ENCODE measurements around the gene GM2A. TPM values are rescaled to one million over a fixed set of nuclear protein-coding genes. Genes with fewer than 3 reads are reported as not detected.

GM2A gene
- total RNA-seq (12.0 TPM), polyA plus RNA-seq (1 to 10 TPM; 4.7 to 8.7 (median 6.1) TPM)

DNA sequence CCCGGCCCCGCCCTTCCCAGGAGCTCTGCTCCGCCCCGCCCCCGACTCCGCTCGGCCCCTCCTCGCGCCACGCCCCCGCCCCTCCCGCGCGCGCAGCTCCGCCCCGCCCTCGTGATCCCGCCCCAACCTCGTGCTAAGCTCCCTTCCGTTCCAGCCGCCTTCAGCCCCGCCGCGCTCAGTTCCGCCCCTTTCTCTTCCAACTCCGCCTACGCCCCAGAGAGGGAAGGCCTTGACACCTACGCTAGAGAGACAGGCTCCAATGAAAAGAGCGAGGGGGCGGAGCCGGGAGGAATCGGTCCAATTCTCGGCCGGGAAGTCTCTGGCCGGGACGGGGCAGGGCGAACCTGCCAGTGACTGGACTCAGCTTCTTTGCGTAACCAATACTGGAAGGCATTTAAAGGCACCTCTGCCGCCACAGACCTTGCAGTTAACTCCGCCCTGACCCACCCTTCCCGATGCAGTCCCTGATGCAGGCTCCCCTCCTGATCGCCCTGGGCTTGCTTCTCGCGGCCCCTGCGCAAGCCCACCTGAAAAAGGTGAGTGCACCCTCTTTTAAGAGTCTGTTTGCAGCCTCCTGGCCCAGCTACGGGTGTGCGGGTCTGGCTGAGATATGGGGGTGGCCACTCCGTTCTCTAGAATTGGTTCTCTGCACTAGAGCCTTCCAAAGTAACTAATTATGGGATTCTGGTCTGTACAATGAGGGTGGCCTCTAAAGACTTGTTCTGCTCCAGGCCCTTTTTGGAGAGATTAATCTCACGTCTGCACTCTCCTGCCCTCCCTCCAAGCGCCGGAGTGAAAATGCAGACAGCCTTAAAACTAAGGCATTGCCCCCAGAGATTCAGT, at the start of gene GM2A:
TSS of gene GM2A (plus strand) at position 424 of the 843 bp plus-strand sequence. CDS start at position 456, 32 bp downstream.
- H3K4me3 Mint-ChIP-seq, result peak within 1 kb of the TSS; percentile 88 to 98 (median 96)
- no peaks in the 10 kb centered on the region for H3K36me3 Mint-ChIP-seq
- peaks cover 4% of the 10 kb centered on the region for H3K27me3 Mint-ChIP-seq
- Histone ChIP-seq H3K27me3 (ENCODE audit: control insufficient read depth, insufficient read depth, low read length) (no peaks in the 10 kb centered on the region), H3K27ac (ENCODE audit: insufficient read depth, low read length, poor library complexity, severe bottlenecking) (peak within 1 kb of the TSS; percentile 84), H3K9me3 (ENCODE audit: control insufficient read depth in 2 of 2, low read length in 2 of 2) (no peaks in the 10 kb centered on the region), H3K4me3 (ENCODE audit: low read depth, low read length) (peak within 1 kb of the TSS; percentile 85), H3K36me3 (ENCODE audit: control insufficient read depth, insufficient read depth, low read length) (no peaks in the 10 kb centered on the region), H3K4me1 (ENCODE audit: control insufficient read depth, insufficient read depth, low read length, poor library complexity, severe bottlenecking) (peaks cover 37% of the 10 kb centered on the region)
- DNase-seq (peak; percentile 96 to 100 (median 98)), ATAC-seq (ENCODE audit: low read depth in 2 of 2) (peak; percentile 95 to 98)
- peak within 1 kb of the TSS; percentile 95 to 97 (median 97) for H3K27ac Mint-ChIP-seq
- H3K9me3 Mint-ChIP-seq, result peaks cover 0 to 1% (median 0%) of the 10 kb centered on the region in 7 donors
- peaks cover 9 to 53% (median 35%) of the 10 kb centered on the region in 4 donors for H3K4me1 Mint-ChIP-seq

DNA sequence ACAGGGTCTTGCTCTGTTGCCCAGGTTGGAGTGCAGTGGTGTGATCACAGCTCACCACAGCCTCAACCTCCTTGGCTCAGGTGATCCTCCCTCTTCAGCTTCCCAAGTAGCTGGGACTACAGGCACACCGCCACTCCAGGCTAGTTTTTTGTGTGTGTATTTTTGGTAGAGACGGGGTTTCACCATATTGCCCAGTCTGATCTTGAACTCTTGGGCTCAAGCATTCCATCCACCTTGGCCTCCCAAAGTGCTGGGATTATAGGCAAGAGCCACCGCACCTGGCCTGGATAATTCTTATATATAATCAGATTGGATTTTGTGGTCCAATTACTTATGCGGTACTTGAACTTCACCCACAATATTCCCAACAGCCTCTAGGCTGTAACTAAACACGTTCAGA, 48.9 kb upstream of the GM2A start:
- Mint-ChIP-seq H3K4me3 (no peak overlapping the region), H3K4me1 (peaks cover 28 to 73% (median 47%) of the 10 kb centered on the region in 4 donors), H3K27ac (peak overlapping the region in 1 of 3 donors; percentile 25), H3K27me3 (no peaks in the 10 kb centered on the region), H3K9me3 (no peaks in the 10 kb centered on the region), H3K36me3 (peaks cover 23% of the 10 kb centered on the region)
- DNase-seq (no peak), ATAC-seq (ENCODE audit: low read depth in 2 of 2) (no peak)
- no peak overlapping the region for H3K27ac ChIP-seq (ENCODE audit: insufficient read depth, low read length, poor library complexity, severe bottlenecking)
- no peaks in the 10 kb centered on the region for H3K9me3 ChIP-seq (ENCODE audit: control insufficient read depth in 2 of 2, low read length in 2 of 2)
- H3K4me3 ChIP-seq (ENCODE audit: low read depth, low read length), result no peak overlapping the region
- H3K4me1 ChIP-seq (ENCODE audit: control insufficient read depth, insufficient read depth, low read length, poor library complexity, severe bottlenecking), result peaks cover 29% of the 10 kb centered on the region
- H3K27me3 ChIP-seq (ENCODE audit: control insufficient read depth, insufficient read depth, low read length), result no peaks in the 10 kb centered on the region
- peaks cover 56% of the 10 kb centered on the region for H3K36me3 ChIP-seq (ENCODE audit: control insufficient read depth, insufficient read depth, low read length)

- Mint-ChIP-seq H3K9me3 (no peaks in the 10 kb centered on the region), H3K36me3 (peaks cover 17% of the 10 kb centered on the region), H3K4me1 (peaks cover 34 to 78% (median 54%) of the 10 kb centered on the region in 4 donors), H3K27me3 (no peaks in the 10 kb centered on the region), H3K4me3 (peak overlapping the region in 2 of 4 donors; percentile 36 to 77), H3K27ac (peak overlapping the region; percentile 88 to 97 (median 89))
- no peak overlapping the region for H3K27ac ChIP-seq (ENCODE audit: insufficient read depth, low read length, poor library complexity, severe bottlenecking)
- peaks cover 44% of the 10 kb centered on the region for H3K36me3 ChIP-seq (ENCODE audit: control insufficient read depth, insufficient read depth, low read length)
- no peaks in the 10 kb centered on the region for H3K27me3 ChIP-seq (ENCODE audit: control insufficient read depth, insufficient read depth, low read length)
- no peak overlapping the region for H3K4me3 ChIP-seq (ENCODE audit: low read depth, low read length)
- ATAC-seq (ENCODE audit: low read depth in 2 of 2) (no peak), DNase-seq (no peak)
- no peaks in the 10 kb centered on the region for H3K9me3 ChIP-seq (ENCODE audit: control insufficient read depth in 2 of 2, low read length in 2 of 2)
- peaks cover 42% of the 10 kb centered on the region for H3K4me1 ChIP-seq (ENCODE audit: control insufficient read depth, insufficient read depth, low read length, poor library complexity, severe bottlenecking)
Measured at GRCh38 chr5:151205411-151205810, 47.6 kb upstream of the GM2A start.

DNA sequence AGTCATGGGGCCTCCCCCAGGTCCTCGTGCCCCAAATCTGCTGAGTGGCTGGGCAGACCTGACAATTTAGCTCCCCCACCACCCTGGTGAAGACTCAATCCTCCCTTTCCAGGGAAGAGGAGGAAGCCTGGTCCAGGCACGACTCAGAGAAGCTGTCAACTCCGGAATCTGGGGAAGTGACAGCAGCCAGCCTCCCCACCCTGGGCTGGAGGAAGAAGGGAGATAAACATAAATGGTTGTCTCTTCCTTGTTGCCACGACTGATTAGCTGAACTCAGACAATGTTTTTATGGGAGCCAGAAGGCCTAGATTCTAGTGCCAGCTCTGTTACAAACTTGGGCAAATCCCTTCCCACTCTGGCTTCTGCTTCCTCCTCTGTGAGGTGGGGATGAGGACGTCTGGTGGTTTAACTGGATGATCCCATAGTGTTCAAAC, 44.5 kb upstream of the GM2A start:
- H3K4me3 Mint-ChIP-seq, result peak overlapping the region; percentile 3 to 69 (median 42)
- peaks cover 60% of the 10 kb centered on the region for H3K4me1 ChIP-seq (ENCODE audit: control insufficient read depth, insufficient read depth, low read length, poor library complexity, severe bottlenecking)

GRCh38 chr5:151212406-151212798, 40.6 kb upstream of the GM2A start:
- Histone ChIP-seq H3K4me1 (ENCODE audit: control insufficient read depth, insufficient read depth, low read length, poor library complexity, severe bottlenecking) (peaks cover 95% of the 10 kb centered on the region), H3K27me3 (ENCODE audit: control insufficient read depth, insufficient read depth, low read length) (no peaks in the 10 kb centered on the region), H3K9me3 (ENCODE audit: control insufficient read depth in 2 of 2, low read length in 2 of 2) (no peaks in the 10 kb centered on the region), H3K27ac (ENCODE audit: insufficient read depth, low read length, poor library complexity, severe bottlenecking) (peak overlapping the region; percentile 95), H3K4me3 (ENCODE audit: low read depth, low read length) (peak overlapping the region; percentile 83), H3K36me3 (ENCODE audit: control insufficient read depth, insufficient read depth, low read length) (peaks cover 12% of the 10 kb centered on the region)
- H3K4me3 Mint-ChIP-seq, result peak overlapping the region; percentile 44 to 93 (median 81)
- peak overlapping the region; percentile 95 to 99 (median 97) for H3K27ac Mint-ChIP-seq
- no peak for DNase-seq
- peaks cover 0 to 1% (median 0%) of the 10 kb centered on the region in 7 donors for H3K9me3 Mint-ChIP-seq
- no peaks in the 10 kb centered on the region for H3K27me3 Mint-ChIP-seq
- peaks cover 18 to 94% (median 61%) of the 10 kb centered on the region in 4 donors for H3K4me1 Mint-ChIP-seq
- ATAC-seq (ENCODE audit: low read depth in 2 of 2), result no peak
- peaks cover 19% of the 10 kb centered on the region for H3K36me3 Mint-ChIP-seq

More for the DNA sequence above, 44.5 kb upstream of the GM2A start:
- peaks cover 12% of the 10 kb centered on the region for H3K36me3 Mint-ChIP-seq
- H3K27ac Mint-ChIP-seq, result peak overlapping the region; percentile 82 to 90 (median 84)
- no peaks in the 10 kb centered on the region for H3K27me3 Mint-ChIP-seq
- H3K4me1 Mint-ChIP-seq, result peaks cover 29 to 86% (median 54%) of the 10 kb centered on the region in 4 donors
- peaks cover 0 to 1% (median 0%) of the 10 kb centered on the region in 7 donors for H3K9me3 Mint-ChIP-seq
- Histone ChIP-seq H3K27me3 (ENCODE audit: control insufficient read depth, insufficient read depth, low read length) (no peaks in the 10 kb centered on the region), H3K36me3 (ENCODE audit: control insufficient read depth, insufficient read depth, low read length) (peaks cover 17% of the 10 kb centered on the region), H3K9me3 (ENCODE audit: control insufficient read depth in 2 of 2, low read length in 2 of 2) (no peaks in the 10 kb centered on the region), H3K4me3 (ENCODE audit: low read depth, low read length) (peak overlapping the region; percentile 7), H3K27ac (ENCODE audit: insufficient read depth, low read length, poor library complexity, severe bottlenecking) (no peak overlapping the region)
- ATAC-seq (ENCODE audit: low read depth in 2 of 2) (no peak), DNase-seq (no peak)

DNA sequence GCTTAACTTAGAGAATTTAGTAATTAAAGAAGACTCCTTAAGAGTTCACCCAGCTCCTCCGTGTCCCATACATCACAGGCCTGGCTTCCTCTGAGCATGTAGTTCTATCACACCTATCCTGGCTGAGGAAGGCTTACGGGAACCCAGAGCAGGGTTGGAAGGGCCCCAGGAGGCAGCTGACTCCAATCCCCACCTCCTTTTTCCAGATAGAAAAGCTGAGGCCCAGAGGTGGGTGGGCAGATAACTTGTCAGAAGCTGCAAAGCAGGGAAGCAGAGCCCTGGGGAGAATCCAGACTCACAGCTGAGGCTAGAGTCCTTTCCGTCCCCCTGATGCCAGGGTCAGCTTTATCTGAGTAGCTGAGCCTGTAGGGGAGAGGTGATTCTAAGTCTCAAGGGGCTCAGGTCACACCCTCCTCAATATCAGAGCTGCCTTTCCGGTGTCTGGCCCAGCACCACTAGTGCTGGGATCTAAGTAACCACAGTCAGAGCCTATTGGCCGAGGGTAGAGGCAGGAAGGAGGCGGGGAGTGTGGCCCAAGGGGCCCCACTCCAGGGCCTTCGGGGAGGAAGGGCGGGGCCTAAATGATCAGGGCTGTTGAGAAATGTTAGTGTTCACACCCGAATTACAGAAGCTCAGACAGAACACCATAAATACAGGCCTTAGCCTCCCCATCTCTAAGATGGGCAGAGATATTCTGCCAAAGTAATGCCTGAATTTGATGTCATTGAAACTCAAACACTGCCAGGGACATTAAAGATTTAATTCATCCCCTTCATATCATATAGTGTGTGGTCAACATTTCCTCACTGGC, 39.0 kb upstream of the GM2A start:
- Histone ChIP-seq H3K27me3 (ENCODE audit: control insufficient read depth, insufficient read depth, low read length) (no peaks in the 10 kb centered on the region), H3K4me1 (ENCODE audit: control insufficient read depth, insufficient read depth, low read length, poor library complexity, severe bottlenecking) (peaks cover 99% of the 10 kb centered on the region), H3K4me3 (ENCODE audit: low read depth, low read length) (peak overlapping the region; percentile 87), H3K9me3 (ENCODE audit: control insufficient read depth in 2 of 2, low read length in 2 of 2) (no peaks in the 10 kb centered on the region), H3K27ac (ENCODE audit: insufficient read depth, low read length, poor library complexity, severe bottlenecking) (peak overlapping the region; percentile 95), H3K36me3 (ENCODE audit: control insufficient read depth, insufficient read depth, low read length) (peaks cover 17% of the 10 kb centered on the region)
- Mint-ChIP-seq H3K4me3 (peak overlapping the region; percentile 88 to 96 (median 91)), H3K9me3 (peaks cover 0 to 1% (median 0%) of the 10 kb centered on the region in 7 donors), H3K27me3 (no peaks in the 10 kb centered on the region), H3K27ac (peak overlapping the region; percentile 95 to 99 (median 97)), H3K36me3 (peaks cover 32% of the 10 kb centered on the region), H3K4me1 (peaks cover 26 to 95% (median 63%) of the 10 kb centered on the region in 4 donors)
- DNase-seq (peak; percentile 79 to 97 (median 85)), ATAC-seq (ENCODE audit: low read depth in 2 of 2) (peak; percentile 93 to 94)

Measured in CD4-positive, CD25-positive, alpha-beta regulatory T cell (primary cell).